Mucosa of rectum (tissue), 2 donors: ENCODE measurements around the gene ZNF436.
"Not testable (repeated sequence)": the region's sequence is repeated elsewhere in the genome, so short reads cannot be mapped to it uniquely, and the experiment has no call there.

Source experiments
- H3K27ac ChIP-seq, 2 donors: one replicate each; pipeline ENCODE4 v1.7.0; 2013; ENCODE audit warnings: inconsistent platforms in 2 of 2, low read depth in 2 of 2, low read length in 2 of 2
- H3K27me3 ChIP-seq, 2 donors: one replicate each; pipeline ENCODE4 v1.7.0; 2013; ENCODE audit warnings: low read length in 2 of 2; ENCODE audit not compliant: control insufficient read depth in 2 of 2, insufficient read depth in 2 of 2
- H3K36me3 ChIP-seq, 2 donors: one replicate each; pipeline ENCODE4 v1.7.0; 2013; ENCODE audit warnings: low read length in 2 of 2; ENCODE audit not compliant: control insufficient read depth in 2 of 2, insufficient read depth in 2 of 2
- H3K4me1 ChIP-seq, 2 donors: one replicate each; pipeline ENCODE4 v1.7.0; 2013; ENCODE audit warnings: low read length in 2 of 2, mild to moderate bottlenecking in 1 of 2; ENCODE audit not compliant: control insufficient read depth in 2 of 2, insufficient read depth in 2 of 2
- H3K4me3 ChIP-seq, 2 donors: one replicate each; pipeline ENCODE4 v1.7.0; 2013; ENCODE audit warnings: low read length in 2 of 2
- H3K9ac ChIP-seq, 2 donors: one replicate each; pipeline ENCODE4 v1.7.0; 2013; ENCODE audit warnings: low read length in 2 of 2, low read depth in 1 of 2, mild to moderate bottlenecking in 1 of 2
- H3K9me3 ChIP-seq, 2 donors: one replicate each; pipeline ENCODE4 v1.7.0; 2013; ENCODE audit warnings: low read length in 2 of 2; ENCODE audit not compliant: control insufficient read depth in 2 of 2
- donor health status: healthy.
- donor health status: Normal muscosa, but diverticular disease.

The ZNF436 gene

DNA sequence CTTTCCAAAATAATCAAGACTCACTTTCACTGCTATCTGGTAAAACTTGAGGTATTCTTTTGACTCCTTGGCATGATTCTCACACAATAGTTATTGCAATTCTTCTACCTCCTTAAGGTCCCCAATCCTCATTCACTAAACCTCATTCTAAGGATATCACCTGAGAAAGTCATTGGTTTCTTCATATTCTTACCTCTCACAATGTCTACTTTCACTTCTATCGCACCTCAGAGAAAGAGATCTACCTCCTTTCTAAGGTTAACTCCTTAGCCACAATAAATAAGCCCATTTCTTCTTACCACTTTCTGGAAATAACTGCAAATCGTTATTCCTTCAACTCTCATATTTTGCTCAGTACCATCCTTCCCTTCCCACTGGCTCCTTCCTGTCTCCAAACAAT is 44.2 kb downstream of the ZNF436 start:
- H3K4me3 ChIP-seq = no peak overlapping the region
- no peak overlapping the region for H3K27ac ChIP-seq
- H3K27me3 ChIP-seq = no peaks in the 10 kb centered on the region
- peaks cover 44 to 48% of the 10 kb centered on the region in 2 donors for H3K36me3 ChIP-seq
- no peaks in the 10 kb centered on the region for H3K9me3 ChIP-seq
- peaks cover 0 to 3% of the 10 kb centered on the region in 2 donors for H3K4me1 ChIP-seq
- no peak overlapping the region for H3K9ac ChIP-seq

DNA sequence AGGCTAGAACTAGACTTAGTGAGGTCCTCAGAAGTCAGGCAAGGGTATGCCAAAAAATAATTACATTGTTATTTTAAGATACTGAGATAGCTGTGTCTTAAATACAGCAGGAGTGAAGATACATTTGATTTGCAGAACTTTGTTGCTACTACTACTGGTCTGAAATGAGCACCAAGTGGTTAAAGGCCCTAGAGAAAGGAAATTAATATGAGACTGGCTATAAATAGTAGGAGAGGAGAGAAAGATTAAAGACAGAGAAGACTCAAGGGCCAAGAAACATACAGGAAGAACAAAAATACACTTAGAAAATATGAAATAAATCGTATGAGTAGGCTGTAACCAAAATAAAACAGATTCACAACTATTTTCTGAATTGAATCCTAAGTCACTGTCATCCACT is 46.9 kb downstream of the ZNF436 start:
- Histone ChIP-seq H3K36me3 (peaks cover 51 to 56% of the 10 kb centered on the region in 2 donors), H3K4me3 (no peak overlapping the region), H3K9ac (no peak overlapping the region), H3K9me3 (no peaks in the 10 kb centered on the region), H3K4me1 (peaks cover 0 to 3% of the 10 kb centered on the region in 2 donors), H3K27me3 (no peaks in the 10 kb centered on the region), H3K27ac (no peak overlapping the region)

DNA sequence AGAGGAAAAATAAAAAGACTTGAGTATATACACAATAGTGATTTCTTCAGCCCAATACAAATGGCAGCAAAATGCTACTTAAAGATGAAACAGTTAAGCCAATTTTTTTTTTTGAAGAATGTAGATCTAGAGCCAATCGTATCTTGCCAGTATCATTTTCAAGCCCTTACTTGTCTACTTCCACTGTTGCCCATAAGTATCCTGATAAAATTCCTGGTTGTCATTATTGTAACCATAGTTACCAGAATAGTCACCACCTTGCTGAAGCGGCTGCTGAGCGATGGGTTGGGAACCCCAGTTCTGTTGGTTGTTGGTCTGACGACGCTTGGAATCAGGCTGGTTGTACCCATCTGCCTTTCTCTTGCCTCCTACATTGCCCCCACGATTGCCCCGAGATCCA is 59.4 kb downstream of the ZNF436 start:
- not testable (repeated sequence) for H3K27ac ChIP-seq, H3K9ac ChIP-seq, H3K4me3 ChIP-seq, H3K9me3 ChIP-seq, H3K27me3 ChIP-seq, H3K4me1 ChIP-seq
- peaks cover 34 to 38% of the 10 kb centered on the region in 2 donors for H3K36me3 ChIP-seq
